HG02938 (cell line): ENCODE results near the gene FHIT.

ENCODE experiments used
- ATAC-seq: cut with Tn5 transposase; IDR thresholded peaks from one replicate; pipeline ENCODE4 v1.9.1; 2021; ENCODE audit warnings: mild to moderate bottlenecking, moderate library complexity; ENCODE audit not compliant: unreplicated experiment

FHIT gene

DNA sequence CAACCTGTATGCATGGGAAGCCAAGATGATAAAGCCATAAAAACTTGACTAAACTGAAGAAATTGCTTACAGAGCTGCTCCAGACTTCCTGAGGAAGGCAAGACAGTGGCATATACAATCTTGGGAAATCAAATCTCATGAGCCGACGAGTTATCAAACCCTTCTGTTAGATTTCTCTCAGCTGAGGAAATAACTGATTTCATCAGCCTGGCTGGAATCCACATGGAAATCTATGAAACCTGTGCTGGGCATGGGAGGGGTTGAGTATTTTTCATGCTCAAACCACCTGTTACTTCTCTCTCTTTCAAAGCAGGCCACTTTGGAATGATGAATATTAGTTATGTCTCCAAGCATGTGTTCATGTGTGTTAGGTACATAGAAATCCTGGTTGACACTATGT, 727.7 kb downstream of the FHIT start:
- no peak for ATAC-seq

DNA sequence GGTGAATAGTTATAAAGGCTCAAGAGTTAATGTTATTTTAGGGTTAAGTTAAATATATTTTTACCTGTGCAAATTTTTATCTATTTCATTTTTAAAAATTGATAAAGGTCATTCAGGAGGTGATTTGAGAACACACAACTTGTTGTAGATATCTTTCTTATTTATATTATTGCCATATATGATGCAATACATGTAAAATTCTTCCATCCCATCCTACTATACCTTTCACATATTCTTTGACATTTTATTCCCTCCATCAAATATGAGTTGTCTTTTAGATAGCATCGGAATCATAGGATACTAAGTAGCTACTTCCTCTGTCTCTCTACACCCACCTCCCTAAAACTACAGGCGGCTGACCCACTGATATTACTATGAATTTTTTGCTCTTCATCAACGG, 734.1 kb downstream of the FHIT start:
- ATAC-seq = no peak

DNA sequence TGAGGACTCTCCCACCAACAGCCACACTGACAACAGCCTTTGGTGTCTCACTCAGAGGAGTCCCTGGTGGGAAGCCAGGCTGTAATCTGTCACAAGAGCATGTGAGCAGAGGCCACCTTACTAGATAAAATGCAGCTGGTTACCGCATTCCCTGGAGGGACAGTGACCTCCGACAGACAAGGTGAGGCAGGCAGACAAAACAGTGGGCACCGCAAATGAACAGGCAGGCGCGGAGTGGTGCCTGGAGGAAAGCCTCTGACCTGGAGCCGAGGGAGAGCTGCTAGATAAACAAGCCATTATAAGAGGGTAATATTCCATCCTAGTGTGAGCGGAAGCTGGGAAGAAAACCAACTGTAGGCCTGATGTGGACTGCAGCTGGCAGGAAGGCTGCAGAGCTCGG, 736.4 kb downstream of the FHIT start:
- no peak for ATAC-seq

DNA sequence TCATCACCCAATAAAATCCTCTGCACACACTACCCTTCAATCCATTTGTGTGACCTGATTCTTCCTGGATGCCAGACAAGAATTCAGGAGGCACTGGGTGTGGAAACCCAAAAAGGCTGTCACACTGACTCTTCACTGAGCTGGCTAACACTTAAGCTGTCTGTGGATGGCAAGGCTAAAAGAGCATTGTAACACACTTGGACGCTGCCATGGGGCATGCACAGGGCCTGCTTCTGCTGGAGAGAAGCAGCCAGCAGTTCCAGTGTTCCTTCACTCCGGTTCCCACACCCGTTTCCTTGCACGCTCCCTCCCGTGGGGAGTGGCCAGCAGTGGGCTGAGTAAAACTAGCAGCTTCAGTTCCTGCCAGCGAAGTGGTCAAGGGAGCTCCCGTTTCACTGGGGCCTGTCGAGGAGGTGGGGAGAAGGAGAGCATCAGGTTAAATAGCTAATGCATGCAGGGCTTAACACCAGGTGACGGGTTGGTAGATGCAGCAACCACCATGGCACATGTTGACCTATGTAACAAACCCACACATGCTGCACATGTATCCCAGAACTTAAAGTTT, 737.1 kb downstream of the FHIT start:
- ATAC-seq = no peak

DNA sequence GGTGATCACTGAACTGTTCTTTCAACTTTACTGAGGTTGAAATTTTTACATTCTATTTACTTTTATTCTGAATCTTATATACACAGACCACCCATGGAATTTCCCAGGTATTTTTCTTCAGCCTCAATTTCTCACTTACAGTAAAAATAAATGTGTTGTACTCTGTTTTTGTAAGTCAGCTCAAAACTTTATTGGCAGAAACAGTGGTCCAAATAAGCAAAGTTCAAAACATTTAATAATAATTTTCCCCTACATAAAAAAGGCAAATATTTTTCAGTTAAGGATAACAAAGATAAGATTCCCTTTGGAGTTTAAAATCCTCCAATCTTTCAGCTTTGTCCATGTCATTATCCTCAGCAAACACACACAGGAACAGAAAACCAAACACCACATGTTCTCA, 738.0 kb downstream of the FHIT start:
- no peak for ATAC-seq

DNA sequence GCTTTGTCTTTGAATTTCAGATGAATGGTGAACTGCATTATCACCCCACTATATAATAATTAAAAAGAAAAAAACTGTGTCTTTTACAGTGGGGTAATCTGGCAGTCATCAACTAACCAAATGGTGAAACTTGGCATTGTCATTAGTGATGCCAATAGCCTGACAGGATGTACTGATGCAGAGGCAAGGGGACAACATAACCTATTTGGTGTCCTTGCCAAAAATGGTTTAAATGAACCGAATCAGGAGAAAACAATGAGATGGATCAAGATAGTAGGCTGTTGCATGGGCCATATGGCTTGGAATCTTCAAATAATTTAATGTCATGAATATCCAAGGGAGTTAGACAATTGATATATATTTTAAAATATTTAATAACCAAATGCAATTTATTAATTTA, 738.7 kb downstream of the FHIT start:
- ATAC-seq = no peak

DNA sequence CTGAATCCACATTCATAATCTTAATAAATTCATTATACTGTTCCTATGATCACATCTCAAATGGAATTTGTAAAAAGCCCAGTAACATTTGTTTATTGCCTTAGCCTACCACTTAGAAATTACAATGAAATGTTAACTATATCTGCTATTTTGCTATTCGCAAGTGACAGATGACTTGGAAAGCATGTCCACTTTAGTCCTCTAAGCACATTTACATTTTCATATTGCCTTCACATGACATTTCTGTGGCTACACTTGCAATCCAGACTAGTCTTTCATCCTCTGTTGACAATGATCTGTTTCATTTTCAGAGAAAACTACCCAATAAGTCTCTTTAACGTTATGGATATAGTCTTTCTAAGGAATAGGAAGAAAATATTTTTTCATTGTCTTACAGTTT, 741.8 kb downstream of the FHIT start:
- ATAC-seq = no peak

DNA sequence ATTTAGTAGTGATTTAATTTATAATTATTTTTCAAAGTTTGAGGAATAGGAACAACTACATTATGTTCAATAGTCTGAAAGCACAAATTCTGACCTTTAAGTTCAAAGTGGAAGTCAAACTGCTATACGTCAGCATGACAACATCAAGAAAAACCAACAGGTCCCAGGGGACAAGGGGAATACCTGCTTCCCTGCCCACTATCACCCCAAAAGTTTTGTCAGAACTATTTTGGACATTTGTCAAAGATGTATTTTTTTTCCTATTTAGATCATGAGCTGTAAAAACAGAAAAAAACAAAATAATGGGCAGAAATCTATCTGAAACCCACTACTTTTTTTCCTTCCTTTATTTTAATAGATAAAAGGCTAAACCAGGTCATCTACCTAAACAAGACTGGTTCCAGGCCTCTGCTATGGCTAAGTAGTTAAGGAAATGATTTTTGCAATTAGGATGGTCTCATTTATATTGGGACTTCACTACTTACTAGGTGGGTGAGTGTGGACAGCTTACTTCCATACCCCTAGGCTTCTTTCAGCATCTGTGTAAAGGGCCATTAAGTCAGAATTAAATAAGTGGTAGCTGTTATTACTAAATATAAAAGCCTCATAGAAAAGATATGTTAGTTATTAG, 746.3 kb downstream of the FHIT start:
- no peak for ATAC-seq

DNA sequence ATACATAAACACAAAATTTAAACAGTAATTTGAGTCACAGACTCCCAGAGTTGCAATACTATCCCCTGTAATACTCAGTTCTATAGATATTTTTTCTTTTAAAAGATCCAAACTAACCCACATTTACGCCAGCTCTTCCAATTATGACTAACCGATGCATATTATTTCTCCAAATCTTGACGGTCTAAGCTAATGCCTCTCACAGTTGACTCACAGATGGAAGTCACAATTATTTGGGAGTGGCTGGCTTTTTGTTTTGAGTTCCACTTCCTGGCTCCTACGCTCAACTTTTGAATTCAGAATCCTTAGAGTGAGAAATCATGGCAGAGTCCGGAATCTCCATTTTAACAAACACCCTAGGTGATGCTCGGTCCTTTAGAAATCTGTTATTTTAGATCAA, 749.9 kb downstream of the FHIT start:
- no peak for ATAC-seq

DNA sequence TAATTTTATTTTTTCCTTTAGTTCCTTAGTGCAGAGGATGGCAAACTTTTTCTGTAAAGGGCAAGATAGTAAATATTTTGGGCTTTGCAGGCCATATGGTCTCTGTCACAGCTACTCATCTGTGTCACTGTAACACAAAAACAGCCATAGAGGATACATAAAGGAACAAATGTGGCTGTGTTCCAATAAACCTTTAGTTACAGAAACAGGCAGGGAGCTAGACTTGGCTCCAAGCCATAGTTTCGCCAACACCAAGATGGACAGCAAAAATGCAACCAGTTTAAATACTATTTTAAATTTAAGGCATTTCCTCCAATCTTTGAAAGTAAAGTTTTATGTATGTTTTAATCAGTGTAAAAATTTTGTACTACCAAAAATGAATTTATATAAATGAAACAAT, 753.4 kb downstream of the FHIT start:
- no peak for ATAC-seq

DNA sequence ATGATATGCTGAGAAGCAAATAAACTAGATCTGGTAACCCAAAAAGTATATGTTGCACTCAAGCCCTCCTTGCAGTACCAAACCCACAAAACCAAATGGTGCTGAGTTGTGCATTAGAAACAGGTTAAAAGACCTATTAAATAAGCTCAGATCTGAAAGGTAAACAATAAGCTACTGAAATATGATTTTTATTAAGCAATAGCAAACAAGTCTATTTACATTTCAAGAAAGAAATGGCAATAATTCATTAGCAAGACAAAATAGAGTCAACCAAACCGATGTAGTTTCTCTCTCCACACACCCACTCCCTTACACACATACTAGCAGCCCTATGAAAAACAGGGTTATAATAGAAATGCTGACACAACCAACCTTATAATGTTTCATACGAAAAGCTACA, 760.3 kb downstream of the FHIT start:
- ATAC-seq = no peak

DNA sequence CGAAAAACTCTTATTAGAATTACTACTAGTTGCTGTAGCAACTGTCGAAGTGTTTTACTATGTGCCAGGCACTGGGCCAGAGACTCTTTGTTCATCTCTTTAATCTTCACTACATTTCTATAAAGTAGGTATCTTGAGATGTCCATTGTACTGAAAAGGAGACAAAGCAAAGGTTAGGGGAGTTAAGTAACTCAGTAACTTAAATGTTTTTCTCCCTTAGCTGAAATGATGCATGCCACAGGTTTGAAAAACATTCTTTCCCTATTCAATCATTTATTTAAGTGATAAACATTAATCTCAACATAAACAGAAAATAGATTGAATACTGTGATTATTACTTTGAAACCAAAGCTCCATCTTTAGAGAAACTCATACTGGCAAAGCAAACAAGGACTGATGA, 776.2 kb downstream of the FHIT start:
- ATAC-seq = no peak

DNA sequence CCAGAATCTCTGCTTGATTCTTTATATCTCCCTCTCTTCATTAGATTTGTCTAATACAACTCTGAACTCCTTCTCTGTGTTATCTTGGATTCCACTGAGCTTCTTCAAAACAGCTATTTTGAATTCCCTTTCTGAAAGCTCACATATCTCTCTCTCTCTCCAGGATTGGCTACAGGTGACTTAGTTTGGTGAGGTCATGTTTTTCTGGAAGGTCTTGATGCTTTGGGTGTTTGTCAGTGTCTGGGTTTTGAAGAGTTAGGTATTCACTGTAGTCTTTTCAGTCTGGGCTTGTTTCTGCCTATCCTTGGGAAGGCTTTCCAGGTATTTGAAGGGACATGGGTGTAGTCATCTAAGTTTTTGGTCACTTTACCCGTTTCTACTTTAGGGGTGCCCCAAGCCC, 781.8 kb downstream of the FHIT start:
- ATAC-seq = no peak

DNA sequence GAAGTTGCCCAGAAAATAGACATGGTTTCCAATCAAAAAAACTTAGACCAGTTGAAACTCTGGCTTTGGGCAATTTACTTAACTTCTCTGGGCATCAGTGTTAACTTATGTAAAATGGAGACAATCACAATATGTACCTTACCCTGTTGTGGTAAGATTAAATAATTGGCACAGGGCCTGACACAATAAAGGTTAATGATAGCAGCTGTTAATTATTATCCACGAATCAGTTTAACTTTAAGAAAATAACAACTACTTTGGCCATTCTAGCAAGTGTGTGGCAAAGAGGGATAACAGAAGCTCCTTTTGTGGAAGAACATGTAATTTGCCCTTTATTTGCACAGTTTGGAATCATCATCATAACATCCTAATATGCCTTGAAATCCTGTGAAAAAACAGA, 787.6 kb downstream of the FHIT start:
- ATAC-seq = no peak

DNA sequence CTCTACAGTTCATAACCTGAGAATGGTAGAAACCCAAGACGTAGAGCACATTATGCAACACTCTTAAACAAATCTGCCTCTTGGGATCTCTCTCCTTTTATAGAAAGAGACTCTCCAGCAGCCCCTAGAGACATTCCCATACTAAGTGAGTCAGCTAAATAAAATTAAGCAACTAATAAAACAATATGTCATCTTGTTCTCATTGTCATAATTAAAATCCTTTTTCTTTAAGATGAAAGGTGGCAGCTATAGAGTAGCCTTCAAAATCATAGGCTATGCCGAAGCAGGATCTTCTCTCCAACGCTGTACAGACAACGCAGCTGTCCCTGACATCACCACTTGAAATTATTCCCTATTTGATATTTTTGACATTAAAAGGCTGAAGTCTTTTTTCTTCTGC, 790.0 kb downstream of the FHIT start:
- no peak for ATAC-seq

DNA sequence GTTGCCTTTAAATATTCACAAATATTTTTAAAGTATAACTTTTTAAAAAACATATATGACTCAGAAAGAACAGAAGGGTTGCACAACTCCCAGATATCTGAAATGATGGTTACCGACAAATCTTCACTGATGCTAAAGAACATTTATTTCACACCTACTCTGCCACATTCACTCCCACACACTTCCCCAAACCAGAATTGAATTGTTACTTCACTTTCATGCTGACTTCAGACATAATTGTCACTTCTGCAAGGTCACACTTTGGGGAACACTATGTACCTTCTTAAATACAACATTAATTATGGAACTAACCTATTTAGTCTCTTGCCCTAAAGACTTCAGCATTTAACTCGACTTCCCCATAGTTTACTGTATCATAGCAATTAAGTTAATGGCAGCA, 795.1 kb downstream of the FHIT start:
- no peak for ATAC-seq

DNA sequence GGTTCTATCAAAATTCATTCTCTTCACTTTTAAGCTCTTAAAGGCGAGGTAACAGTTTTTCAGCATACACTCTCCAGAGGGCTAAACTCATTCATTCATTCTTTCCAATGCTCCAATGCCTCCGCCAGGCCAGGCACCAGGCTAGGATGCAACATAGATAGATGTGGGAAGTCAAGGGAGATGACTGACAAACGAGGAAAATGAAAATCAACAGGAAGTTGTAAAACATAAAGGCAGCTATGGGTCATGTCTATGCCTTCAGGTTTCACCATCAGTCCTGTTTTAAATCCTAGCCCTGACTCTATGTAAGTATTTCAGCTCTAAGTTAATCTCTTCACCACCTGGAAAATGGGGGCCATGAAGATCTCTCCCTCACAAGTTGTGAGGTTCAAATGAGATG, 797.9 kb downstream of the FHIT start:
- ATAC-seq = no peak

DNA sequence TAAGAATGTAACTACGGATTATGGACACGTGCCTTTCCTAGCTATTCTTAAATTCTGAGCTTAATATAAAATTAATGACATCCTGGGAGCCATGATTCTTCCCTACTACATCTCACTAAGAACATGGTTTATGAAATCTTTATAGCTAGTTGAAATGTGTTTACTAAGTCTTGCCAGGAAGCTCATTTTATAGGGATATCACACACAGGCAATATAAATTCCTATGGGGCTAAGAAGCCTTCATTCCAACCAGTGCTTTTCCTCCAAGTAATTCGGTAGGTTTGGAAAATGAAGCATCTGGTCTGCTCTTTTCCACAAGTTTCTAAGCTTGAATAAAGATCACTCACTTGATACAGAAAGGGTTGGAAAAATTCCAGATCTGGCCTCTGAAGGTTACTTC, 802.6 kb downstream of the FHIT start:
- ATAC-seq = no peak

DNA sequence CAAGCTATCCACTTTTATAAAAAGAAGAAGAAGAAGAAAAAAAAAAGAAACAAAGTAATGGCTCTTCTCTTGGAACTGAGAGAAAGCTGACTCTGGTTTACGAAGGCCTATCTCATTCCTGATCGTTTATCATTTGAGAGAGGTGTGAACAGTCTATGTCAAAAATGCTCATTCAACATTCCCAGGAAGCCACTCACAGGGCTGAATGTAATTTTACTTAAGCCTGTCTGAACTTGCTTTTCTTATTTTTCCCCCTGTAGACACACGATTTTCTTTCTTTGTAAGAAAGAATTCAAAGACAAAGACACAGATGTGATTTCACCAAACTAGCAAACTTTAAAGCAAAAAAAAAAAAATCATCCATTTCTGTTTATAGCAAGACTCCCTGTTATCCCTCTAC, 805.8 kb downstream of the FHIT start:
- no peak for ATAC-seq

DNA sequence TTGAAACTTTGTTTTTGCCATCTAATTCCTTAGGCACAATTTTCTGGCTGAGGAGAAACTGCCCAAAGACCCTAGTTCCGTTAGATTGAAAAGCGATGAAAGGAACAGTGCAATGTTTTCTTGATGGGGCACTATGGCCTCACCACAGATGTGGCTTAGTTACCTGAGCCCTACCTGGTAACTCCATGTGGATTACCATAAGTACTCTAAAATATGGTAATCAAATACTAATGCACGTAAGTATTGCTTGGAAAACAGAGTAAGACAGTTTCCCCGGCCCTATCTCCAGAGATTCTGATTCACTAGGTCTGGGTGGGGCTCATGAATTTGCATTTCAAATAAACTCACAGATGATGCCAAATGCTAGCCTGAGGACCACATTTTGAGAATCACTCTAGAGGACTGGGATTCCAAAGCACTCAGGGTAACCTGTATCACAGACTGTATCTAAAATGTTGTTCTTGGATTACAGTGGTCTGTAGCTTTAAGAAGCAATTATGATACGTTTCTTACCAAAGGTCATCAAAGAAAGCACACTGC, 806.3 kb downstream of the FHIT start:
- ATAC-seq = no peak

DNA sequence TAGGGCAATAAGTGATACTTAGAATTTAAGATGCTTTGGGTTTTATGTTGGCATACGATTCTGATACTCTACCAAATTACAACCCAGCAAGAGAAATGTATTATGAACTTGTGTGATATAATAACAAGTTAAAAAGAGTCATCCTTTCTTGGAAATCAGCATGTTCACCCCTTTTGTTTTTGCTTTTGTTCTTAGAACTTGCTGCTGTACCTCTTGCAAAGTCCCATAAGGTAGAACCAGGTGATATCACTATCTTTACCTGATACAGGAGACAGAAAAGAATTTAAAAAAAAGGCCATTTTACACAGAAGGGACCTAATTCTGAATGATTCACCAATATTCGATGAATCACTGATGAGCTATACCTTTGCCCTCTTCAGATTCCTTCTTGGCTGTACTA, 810.4 kb downstream of the FHIT start:
- no peak for ATAC-seq

DNA sequence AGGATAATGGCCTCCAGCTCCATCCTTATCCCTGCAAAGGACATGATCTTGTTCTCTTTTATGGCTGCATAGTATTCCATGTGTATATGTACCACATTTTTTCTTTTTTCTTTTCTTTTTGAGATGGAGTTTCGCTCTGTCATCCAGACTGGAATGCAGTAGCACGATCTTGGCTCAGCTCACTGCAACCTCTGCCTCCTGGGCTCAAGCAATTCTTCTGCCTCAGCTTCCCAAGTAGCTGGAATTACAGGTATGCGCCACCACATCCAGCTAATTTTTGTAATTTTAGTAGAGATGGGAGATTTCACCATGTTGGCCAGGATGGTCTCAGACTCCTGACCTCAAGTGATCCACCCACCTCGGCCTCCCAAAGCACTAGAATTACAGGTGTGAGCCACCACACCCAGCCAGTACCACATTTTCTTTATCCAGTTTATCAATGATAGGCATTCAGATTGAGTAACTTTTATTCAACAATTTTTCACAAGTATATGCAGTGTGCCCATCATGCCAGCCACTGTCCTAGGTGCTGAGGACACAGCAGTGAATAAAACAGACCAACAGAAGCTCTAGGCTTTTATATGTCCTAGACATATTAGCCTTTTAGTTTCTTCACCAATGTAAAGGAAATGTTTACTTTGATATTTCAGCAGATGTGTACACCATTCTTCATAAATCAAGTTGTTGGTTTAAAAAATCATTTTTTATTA, 815.2 kb downstream of the FHIT start:
- no peak for ATAC-seq
